ENCODE results near the gene UBE2O.

Gene UBE2O

DNA sequence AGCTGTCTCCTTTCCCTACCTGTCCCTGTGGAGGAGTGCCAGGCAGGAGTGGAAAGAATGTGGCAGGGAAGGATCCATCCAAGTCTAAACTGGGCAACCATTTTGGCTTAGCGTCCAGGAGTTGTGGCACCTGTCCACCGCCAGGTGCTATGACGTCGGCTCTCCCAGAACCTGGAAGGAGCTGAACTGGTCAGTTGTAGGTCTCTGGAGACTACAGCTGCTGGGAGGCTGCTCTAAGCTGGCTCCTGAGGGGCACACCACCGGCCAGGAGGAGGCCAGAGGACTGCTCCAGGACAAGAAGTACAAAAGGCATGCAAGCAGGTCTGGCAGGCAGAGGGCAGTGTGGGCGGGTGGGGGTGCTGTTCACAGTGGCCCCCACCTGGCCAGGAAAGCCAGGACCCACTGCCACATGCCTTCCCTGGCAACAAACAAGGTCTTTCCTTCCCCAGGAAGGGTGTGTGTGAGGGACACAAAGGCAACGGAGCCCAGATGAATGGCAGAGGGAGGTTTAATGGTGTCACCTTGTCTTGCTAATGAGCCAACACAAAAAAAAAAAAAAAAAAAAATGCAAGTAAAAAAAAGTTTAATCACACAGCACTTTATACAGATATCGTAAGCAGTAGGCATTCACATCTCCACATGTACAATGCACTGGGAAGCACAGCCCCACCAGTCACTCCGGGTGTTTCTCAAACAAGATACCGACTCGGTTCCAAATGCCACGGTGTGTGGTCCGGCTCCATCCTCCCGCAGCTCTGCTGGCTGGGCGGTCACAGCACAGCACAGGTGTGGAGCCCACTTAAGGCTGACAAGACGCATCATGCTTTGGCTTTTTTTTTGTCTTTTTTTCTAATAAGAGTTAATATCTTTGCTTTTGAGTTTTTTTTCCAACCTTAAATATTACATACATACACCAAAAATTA lies 63.7 kb downstream of the UBE2O start:
- DNase-seq (ENCODE audit: low read depth) = no peak

DNA sequence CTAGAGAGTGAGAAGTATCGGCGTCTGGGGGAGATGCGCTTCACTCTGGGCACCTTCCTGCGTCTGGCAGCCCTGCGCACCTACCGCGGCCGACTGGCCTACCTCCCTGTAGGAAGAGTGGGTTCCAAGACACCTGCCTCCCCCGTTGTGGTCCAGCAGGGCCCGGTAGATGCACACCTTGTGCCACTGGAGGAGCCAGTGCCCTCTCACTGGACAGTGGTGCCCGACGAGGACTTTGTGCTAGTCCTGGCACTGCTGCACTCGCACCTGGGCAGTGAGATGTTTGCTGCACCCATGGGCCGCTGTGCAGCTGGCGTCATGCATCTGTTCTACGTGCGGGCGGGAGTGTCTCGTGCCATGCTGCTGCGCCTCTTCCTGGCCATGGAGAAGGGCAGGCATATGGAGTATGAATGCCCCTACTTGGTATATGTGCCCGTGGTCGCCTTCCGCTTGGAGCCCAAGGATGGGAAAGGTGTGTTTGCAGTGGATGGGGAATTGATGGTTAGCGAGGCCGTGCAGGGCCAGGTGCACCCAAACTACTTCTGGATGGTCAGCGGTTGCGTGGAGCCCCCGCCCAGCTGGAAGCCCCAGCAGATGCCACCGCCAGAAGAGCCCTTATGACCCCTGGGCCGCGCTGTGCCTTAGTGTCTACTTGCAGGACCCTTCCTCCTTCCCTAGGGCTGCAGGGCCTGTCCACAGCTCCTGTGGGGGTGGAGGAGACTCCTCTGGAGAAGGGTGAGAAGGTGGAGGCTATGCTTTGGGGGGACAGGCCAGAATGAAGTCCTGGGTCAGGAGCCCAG lies 65.8 kb downstream of the UBE2O start:
- DNase-seq (ENCODE audit: low read depth) = no peak

GRCh38 chr17:76385892-76386786 lies 66.8 kb downstream of the UBE2O start:
- peak; percentile 80 for DNase-seq (ENCODE audit: low read depth)

DNA sequence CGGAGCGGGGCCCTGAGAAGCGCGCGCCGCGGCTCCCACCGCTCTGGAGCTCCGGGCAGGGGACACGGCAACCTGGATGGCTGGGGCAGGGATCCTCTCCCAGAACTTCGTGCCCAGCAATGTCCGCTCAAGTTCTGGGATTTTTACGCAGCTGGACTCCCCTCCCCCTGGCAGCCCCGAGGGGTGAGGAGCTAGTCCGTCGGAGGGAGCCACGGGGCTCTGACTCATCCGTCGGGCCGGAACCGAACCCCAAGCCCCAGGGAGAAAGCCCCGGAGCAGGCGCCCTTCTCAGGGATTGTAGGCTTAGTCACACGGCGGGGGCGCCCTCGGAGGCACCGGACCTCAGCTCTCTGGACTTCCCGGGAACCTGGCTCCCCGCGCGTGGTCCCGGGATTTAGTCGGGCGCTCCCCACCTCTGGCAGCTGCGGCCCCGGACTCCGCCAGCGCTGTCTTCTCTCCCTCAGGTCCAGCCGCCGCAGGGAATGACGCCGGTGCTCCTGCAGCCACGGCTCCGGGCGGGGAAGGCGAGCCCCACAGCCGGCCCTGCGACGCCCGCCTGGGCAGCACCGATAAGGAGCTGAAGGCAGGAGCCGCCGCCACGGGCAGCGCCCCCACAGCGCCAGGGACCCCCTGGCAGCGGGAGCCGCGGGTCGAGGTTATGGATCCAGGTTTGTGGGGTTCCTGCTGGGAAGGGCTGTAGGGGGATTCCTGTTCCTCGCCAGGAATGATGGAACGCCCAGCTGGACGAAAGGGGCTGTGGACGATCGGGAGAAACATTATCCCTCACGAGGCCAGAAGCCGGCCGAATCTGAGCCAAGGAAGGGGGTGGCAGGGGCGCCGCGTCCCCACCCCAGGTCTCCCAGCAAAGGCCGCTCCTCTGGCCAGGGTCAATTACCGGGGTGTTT lies 67.7 kb downstream of the UBE2O start:
- peak; percentile 20 for DNase-seq (ENCODE audit: low read depth)

DNA sequence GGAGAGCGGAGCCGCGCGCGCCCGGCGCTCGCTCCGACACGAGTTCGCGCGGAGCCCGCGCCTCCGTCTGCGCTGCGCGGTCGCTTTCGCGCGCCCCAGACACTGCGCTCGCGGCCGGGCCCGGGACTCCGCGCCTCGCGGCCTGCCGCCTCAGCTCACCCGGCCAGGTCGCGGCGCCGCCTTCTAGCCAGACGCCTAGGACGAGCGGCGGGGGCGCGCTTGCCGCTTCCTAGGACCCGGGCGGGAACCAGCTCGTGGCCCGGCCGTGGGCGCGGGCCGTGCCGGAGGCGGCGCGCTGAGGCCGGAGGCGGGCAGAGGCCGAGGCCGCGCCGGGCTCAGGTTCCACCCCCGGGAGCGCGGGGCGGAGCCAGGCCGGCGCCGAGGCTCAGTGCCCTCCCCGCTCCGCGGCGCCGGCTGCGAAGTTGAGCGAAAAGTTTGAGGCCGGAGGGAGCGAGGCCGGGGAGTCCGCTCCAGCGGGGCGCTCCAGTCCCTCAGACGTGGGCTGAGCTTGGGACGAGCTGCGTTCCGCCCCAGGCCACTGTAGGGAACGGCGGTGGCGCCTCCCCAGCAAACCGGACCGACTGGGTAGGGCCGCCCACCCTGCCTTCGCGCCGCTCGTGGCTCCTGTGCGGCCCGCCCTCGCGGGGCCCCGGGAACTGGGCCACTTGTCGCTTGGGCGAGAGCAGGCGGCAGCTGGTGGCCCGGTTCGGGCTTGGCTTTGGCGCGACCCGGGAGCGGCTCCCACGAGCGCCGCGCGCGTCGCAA lies 68.5 kb downstream of the UBE2O start, which contains the start of gene SPHK1:
Gene SPHK1 (plus strand): TSS at position 388 of the 765 bp plus-strand sequence. CDS start 1,036 bp downstream, outside the sequence.
- DNase-seq (ENCODE audit: low read depth) = peak; percentile 44

- peak; percentile 25 for DNase-seq (ENCODE audit: low read depth)
These were observed 69.3 kb downstream of the UBE2O start for GRCh38 chr17:76383546-76384221.

GRCh38 chr17:76382803-76383545 lies 70.0 kb downstream of the UBE2O start:
- peak; percentile 36 for DNase-seq (ENCODE audit: low read depth)

DNA sequence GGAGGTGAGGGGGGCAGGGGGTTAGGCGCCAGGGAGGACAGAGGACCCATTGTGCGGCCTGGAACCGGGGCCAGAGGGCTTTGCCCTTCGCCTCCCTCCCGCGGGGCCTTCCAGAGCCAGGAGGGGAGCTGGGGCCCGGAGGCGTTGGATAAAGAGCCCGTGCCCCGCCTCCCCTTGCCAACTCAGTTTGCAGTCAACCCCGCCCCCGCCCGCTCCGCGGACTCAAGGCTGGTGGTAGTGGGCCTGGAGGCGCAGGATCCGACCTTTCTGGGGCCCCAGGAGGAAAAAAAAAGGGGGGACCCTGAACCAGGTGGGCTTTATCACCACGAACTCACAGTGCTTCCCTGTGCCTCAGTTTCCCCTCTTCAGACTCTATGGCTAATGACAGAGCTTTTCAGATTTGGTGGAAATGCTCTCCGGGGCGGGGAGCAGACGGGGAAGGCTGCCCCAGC lies 70.6 kb downstream of the UBE2O start:
- no peak for DNase-seq (ENCODE audit: low read depth)

DNA sequence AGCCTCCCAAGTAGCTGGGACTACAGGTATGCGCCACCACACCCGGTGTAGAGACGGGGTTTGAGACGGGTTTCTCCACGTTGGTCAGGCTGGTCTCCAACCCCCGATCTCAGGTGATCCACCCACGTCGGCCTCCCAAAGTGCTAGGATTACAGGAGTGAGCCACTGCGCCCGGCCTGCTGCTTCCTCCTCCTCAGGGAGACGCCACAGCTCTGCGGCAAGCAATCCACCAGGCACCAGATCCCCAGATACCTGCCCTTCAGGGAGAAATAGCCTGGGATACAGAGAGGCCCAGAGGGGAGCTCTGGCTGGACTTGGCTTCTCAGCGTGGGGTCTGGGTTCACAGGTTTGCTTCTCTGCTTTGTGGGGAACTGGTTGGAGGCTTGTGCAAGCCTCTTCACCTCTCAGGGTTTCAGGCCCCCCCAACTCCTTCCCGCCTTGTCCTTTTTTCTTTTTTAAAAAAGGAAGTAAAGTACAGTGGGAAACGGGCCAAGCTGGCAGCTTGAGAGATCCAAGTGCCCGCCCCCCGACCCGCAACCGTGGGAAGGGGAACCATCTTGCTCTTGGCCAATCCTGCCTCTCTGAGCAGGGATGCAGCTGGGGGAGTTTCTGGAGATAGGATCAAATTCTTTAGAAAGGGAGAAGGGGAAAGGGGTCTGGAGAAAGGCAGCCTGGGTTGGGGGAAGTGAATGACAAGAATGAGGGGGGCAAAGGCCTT lies 71.2 kb downstream of the UBE2O start:
- DNase-seq (ENCODE audit: low read depth) = no peak

DNA sequence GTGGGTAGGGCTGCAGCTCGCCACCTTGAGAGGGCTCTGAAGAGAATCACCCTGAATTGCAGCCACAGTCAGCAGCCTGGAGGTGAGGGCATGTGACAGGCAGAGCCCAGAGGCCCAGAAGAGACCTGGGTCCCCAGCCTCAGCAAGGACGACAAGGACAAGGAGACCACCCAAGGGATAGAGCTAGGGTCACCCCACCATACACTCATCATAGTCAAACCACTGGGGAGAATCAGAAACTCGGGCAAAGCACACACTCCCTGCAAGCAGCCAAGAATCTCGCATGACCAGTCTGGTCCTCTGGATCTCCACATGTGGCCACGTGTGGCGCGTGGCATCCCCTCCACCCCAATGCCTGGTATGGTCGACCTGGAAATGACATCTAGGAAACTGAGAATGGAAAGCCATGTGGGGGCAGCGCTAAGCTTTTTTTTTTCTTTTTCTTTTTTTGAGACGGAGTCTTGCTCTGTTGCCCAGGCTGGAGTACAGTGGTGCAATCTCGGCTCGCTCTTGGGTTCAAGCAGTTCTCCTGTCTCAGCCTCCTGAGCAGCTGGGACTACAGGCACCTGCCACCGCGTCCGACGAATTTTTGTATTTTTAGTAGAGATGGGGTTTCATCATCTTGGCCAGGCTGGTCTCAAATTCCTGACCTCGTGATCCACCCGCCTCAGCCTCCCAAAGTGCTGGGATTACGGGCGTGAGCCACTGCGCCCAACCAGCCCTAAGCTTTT lies 73.1 kb downstream of the UBE2O start:
- DNase-seq (ENCODE audit: low read depth) = no peak

DNA sequence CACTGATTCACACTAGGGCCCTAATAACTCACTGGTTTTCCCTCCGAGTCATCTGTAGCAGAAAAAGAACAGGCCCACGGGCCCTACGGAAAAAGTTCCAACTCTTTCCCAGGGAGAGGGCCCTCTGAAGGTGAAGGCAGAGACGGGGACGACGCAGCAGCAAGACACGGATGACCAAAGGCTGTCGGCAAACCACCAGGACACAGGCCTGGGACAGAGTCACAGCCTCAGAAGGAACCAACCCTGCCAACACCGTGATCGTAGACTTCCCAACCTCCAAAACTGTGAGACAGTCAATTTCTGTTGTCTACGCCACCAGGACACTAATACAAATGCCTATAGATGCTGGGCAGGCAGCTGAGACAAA lies 73.7 kb downstream of the UBE2O start:
- DNase-seq (ENCODE audit: low read depth) = no peak

DNA sequence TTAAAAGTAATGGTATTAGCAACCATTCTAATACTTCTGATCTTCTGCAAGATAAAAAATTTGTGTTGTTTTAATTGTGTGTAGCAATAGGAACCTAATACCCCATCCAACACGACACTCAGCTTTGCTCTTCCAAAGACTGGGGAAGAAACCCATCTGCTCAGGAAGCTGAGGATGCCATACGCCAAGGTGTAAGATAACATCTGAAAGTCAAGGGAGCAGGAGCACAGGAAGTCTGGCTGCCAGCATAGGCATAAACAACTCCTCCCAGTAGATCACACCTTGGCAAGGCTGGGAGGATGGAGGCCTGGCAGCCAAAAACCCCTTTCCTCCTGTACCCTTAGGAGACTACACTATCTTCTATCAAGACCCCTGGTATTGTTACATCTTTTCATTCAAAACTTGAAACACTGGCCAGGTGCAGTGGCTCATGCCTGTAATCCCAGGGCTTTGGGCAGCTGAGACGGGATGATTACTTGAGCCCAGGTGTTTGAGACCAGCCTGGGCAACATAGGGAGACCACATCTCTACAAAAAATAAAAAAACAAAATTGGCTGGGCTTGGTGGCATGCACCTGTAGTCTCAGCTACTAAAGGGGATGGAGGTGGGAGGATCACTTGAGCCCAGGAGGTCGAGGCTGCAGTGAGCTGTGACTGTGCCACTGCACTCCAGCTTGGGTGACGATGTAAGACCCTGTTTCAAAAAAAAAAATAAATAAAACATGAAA lies 74.2 kb downstream of the UBE2O start:
- no peak for DNase-seq (ENCODE audit: low read depth)

DNA sequence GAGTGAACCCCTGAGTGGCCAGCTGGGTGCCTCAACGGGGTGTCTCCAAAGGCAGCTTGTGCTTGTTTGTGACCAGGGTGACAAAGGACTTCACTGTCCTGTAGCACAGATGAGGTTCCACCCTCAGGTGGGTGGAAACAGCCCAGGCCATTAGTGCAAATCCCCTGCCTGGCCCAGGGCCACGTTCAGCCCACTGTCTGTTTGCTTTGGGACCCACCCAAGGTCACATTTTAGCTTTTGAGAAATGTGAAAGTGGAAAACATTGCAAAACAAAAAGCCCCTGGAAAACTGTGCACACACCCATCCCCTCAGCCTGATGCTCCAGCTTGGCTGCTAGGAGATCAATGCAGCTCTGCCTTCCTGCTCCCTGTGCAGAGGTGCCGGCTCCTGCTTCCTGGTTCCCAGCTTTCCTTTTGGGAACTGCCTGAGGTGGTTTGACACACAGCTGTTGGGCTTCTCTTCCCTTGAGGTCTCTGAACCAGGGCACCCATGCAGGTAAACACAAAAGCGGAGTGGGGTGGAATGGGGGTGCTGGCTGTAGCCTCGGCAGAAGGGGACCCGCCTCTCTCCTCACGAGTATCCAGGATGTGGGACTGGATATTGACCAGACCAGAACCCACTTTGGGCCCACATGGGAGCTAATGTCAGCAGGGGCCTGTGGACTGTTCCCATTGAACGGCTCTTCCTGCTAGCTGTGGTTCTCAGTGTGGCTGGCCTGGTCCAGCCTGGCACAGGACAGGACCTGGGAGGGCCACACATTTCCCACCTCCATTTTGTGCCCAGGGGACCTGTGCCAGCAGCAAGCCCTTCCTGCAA lies 76.4 kb downstream of the UBE2O start:
- no peak for DNase-seq (ENCODE audit: low read depth)

DNA sequence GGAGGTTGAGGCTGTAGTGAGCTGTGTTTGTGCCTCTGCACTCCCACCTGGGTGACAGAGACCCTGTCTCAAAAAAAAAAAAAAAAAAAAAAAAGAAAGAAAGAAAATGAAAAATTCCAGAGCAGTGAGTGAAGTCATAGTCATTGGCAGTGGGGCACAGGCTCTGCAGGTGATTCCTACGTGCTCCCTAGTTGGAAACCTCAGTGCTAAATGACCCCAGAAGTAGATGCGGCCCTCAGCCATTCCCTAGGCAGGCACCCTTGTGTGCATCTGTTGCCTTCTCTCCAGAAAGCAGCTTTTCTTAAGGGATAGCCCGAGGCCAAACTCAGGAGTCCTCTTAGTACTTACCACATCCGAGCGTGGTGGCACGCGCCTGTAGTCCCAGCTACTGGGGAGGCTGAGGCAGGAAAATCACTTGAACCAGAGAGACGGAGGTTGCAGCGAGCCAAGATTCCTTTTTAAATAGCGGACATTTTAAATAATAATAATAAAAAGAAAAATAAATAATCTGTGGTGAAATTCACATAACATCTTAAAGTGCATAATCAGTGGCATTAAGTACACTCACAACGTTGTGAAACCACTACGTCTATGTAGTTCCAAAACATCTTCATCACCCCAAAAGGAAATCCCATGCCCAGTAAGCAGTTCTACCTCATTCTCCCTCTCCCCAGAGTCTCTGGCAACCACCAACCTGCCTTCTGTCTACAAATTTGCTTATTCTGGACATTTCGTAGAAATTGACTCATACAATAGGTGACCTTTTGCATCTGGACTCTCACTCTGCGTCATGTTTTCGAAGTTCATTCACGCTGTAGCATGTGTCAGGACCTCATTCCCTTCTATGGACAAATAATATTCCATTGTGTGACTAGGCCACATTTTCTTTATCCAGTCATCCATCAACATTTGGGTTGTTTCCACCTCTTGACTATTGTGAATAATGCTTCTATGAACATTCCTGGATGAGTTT lies 81.0 kb downstream of the UBE2O start:
- no peak for DNase-seq (ENCODE audit: low read depth)

All from activated gamma-delta T cell treated with anti-CD3 and anti-CD28 coated beads, Interleukin-2, amount 50 U/mL, for 16 hours (primary cell).